HG02610 (cell line): ENCODE measurements around the gene PPP1R27.
"Not testable (repeated sequence)": the region's sequence is repeated elsewhere in the genome, so short reads cannot be mapped to it uniquely, and the experiment has no call there.

Experiments
- ATAC-seq: cut with Tn5 transposase; IDR thresholded peaks from one replicate; pipeline ENCODE4 v1.9.1; 2021; ENCODE audit warnings: mild to moderate bottlenecking, moderate library complexity; ENCODE audit not compliant: unreplicated experiment

The PPP1R27 gene

GRCh38 chr17:81842725-81843504 is 8.1 kb upstream of the PPP1R27 start:
- no peak for ATAC-seq

- ATAC-seq, result no peak
Observed at GRCh38 chr17:81842378-81842724, 7.5 kb upstream of the PPP1R27 start.

GRCh38 chr17:81841866-81842265 is 7.0 kb upstream of the PPP1R27 start:
- ATAC-seq, result no peak

GRCh38 chr17:81840826-81841778 is 6.3 kb upstream of the PPP1R27 start:
- no peak for ATAC-seq

- ATAC-seq, result not testable (repeated sequence)
Observed at GRCh38 chr17:81840059-81840458, 5.2 kb upstream of the PPP1R27 start.

- no peak for ATAC-seq
Observed at GRCh38 chr17:81839301-81839700, 4.5 kb upstream of the PPP1R27 start.

GRCh38 chr17:81838753-81839255 is 4.0 kb upstream of the PPP1R27 start:
- no peak for ATAC-seq

GRCh38 chr17:81837641-81838040 is 2.8 kb upstream of the PPP1R27 start:
- ATAC-seq, result no peak

GRCh38 chr17:81833921-81834830 is 674 bp downstream of the PPP1R27 start:
- ATAC-seq, result no peak

GRCh38 chr17:81833160-81833920 is 1.5 kb downstream of the PPP1R27 start, which contains the start of gene MCRIP1:
MCRIP1 (minus strand) TSS chr17:81833291; CDS start chr17:81824506, 8,785 bp downstream.
- ATAC-seq, result peak; percentile 70

GRCh38 chr17:81832608-81833159 is 2.2 kb downstream of the PPP1R27 start:
- ATAC-seq, result peak; percentile 10

- no peak for ATAC-seq
Observed at GRCh38 chr17:81831957-81832607, 2.8 kb downstream of the PPP1R27 start.

GRCh38 chr17:81831563-81831956 is 3.3 kb downstream of the PPP1R27 start:
- ATAC-seq, result no peak

- ATAC-seq, result no peak
Observed at GRCh38 chr17:81829858-81830257, 5.0 kb downstream of the PPP1R27 start.

GRCh38 chr17:81828656-81829055 is 6.2 kb downstream of the PPP1R27 start:
- ATAC-seq, result no peak

- no peak for ATAC-seq
Observed at GRCh38 chr17:81825841-81826466, 8.9 kb downstream of the PPP1R27 start.

- ATAC-seq, result no peak
Observed at GRCh38 chr17:81824595-81824994, 10.3 kb downstream of the PPP1R27 start.

- ATAC-seq, result no peak
Observed at GRCh38 chr17:81823820-81824550, 10.9 kb downstream of the PPP1R27 start.
